Measurements from ENCODE around the gene ELK3.

ELK3 gene

GRCh38 chr12:96192926-96193573 is 1.1 kb upstream of the ELK3 start:
- in situ Hi-C loops (cut with HindIII; ENCODE audit: low sequenced_read_pairs) = no loop called here
- H3K4me3 ChIP-seq (ENCODE audit: low read depth, low read length) = no peak overlapping the region
- no peak for DNase-seq (ENCODE audit: low read depth, low spot score)
- TF ChIP-seq, protein P1, sequence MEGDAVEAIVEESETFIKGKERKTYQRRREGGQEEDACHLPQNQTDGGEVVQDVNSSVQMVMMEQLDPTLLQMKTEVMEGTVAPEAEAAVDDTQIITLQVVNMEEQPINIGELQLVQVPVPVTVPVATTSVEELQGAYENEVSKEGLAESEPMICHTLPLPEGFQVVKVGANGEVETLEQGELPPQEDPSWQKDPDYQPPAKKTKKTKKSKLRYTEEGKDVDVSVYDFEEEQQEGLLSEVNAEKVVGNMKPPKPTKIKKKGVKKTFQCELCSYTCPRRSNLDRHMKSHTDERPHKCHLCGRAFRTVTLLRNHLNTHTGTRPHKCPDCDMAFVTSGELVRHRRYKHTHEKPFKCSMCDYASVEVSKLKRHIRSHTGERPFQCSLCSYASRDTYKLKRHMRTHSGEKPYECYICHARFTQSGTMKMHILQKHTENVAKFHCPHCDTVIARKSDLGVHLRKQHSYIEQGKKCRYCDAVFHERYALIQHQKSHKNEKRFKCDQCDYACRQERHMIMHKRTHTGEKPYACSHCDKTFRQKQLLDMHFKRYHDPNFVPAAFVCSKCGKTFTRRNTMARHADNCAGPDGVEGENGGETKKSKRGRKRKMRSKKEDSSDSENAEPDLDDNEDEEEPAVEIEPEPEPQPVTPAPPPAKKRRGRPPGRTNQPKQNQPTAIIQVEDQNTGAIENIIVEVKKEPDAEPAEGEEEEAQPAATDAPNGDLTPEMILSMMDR (IDR thresholded peaks at IDR 0.05; ENCODE audit: low read depth, low read length) = no peak

DNA sequence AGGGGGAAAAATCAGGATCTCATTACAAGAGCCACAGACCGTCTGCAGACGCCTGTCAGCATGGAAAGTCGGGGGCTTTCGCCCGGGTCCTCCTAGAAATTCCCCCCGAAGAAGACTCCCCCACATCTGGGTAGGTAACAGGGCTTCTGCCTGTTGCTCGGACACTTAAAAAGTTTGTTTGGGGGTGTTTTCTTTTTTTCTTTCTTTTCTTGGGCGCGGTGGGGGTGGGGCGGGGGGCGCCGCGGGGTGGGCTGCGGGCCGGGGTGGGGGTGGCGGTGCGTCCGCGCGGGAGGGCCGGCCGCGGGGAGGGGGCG is 358 bp downstream of the ELK3 start:
- TF ChIP-seq, protein P1 (IDR thresholded peaks at IDR 0.05; ENCODE audit: low read depth, low read length) = no peak

GRCh38 chr12:96194971-96195844 is 1.0 kb downstream of the ELK3 start:
- TF ChIP-seq, protein P1 (IDR thresholded peaks at IDR 0.05; ENCODE audit: low read depth, low read length) = no peak
- in situ Hi-C loops (cut with HindIII; ENCODE audit: low sequenced_read_pairs) = no loop called here
- peak; percentile 91 for DNase-seq (ENCODE audit: low read depth, low spot score)
- H3K4me3 ChIP-seq (ENCODE audit: low read depth, low read length) = peak overlapping the region; percentile 98

More for the DNA sequence above, 358 bp downstream of the ELK3 start:
- DNase-seq (ENCODE audit: low read depth, low spot score) = no peak
- in situ Hi-C loops (cut with HindIII; ENCODE audit: low sequenced_read_pairs) = no loop called here
- peak overlapping the region; percentile 98 for H3K4me3 ChIP-seq (ENCODE audit: low read depth, low read length)

GRCh38 chr12:96195845-96196451 is 1.8 kb downstream of the ELK3 start:
- in situ Hi-C loops (cut with HindIII; ENCODE audit: low sequenced_read_pairs) = no loop called here
- DNase-seq (ENCODE audit: low read depth, low spot score) = peak; percentile 76
- H3K4me3 ChIP-seq (ENCODE audit: low read depth, low read length) = peak overlapping the region; percentile 98
- TF ChIP-seq, protein P1 (IDR thresholded peaks at IDR 0.05; ENCODE audit: low read depth, low read length) = no peak

DNA sequence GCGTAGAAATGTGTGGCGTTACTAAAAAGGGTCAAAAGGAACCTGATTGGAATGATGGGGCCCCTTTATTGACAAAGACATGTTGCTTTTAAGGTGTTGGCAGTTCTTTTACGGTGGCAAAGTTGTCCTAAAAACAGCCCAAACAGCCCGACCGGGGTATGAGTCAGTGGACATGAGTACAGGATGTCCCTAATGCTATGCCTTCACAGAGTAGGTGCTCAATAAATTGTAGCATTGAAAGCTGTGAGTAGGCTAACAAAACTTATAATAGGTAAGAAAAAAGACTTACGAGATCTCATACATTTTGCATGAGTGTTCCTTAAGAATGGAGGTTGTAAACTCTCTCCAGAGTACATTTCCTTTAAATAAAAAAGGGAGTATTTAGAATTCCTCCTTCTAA is 2.6 kb downstream of the ELK3 start:
- in situ Hi-C loops (cut with HindIII; ENCODE audit: low sequenced_read_pairs) = no loop called here
- peak overlapping the region; percentile 98 for H3K4me3 ChIP-seq (ENCODE audit: low read depth, low read length)
- DNase-seq (ENCODE audit: low read depth, low spot score) = peak; percentile 56
- TF ChIP-seq, protein P1 (IDR thresholded peaks at IDR 0.05; ENCODE audit: low read depth, low read length) = no peak

GRCh38 chr12:96197503-96198272 is 3.5 kb downstream of the ELK3 start:
- TF ChIP-seq, protein P1 (IDR thresholded peaks at IDR 0.05; ENCODE audit: low read depth, low read length) = no peak
- in situ Hi-C loops (cut with HindIII; ENCODE audit: low sequenced_read_pairs) = no loop called here
- DNase-seq (ENCODE audit: low read depth, low spot score) = peak; percentile 94
- peak overlapping the region; percentile 98 for H3K4me3 ChIP-seq (ENCODE audit: low read depth, low read length)

All from astrocyte of the spinal cord (primary cell).